Coronary artery (tissue), 2 donors: ENCODE data around the gene TRAPPC11.

Source experiments
- DNase-seq: peaks from one replicate; pipeline ENCODE4 v3.0.0-alpha.2; 2017; ENCODE audit warnings: low spot score
- H3K27ac ChIP-seq, 2 donors: fragments of 200-600 bp; sonication (generic); one replicate each; pipeline ENCODE4 v1.5.1; 2016 to 2019
- H3K4me3 ChIP-seq: fragments of 200-600 bp; sonication (generic); 2 replicates; pipeline ENCODE4 v1.5.1; 2016; ENCODE audit warnings: mild to moderate bottlenecking, moderate library complexity
- CTCF ChIP-seq: fragments of 200-600 bp; sonication (generic); IDR thresholded peaks from one replicate; pipeline ENCODE4 v1.5.1; 2019; ENCODE audit warnings: antibody characterized with exemption

The TRAPPC11 gene

GRCh38 chr4:183659872-183660242, 764 bp downstream of the TRAPPC11 start:
- H3K4me3 ChIP-seq: peak overlapping the region; percentile 78
- DNase-seq: no peak
- peak overlapping the region; percentile 86 to 96 for H3K27ac ChIP-seq
- no peak for TF ChIP-seq CTCF

GRCh38 chr4:183666088-183666487, 7.0 kb downstream of the TRAPPC11 start:
- TF ChIP-seq CTCF: no peak
- H3K27ac ChIP-seq: no peak overlapping the region
- no peak for DNase-seq
- H3K4me3 ChIP-seq: no peak overlapping the region

GRCh38 chr4:183670251-183670650, 11.2 kb downstream of the TRAPPC11 start:
- DNase-seq: no peak
- no peak overlapping the region for H3K27ac ChIP-seq
- TF ChIP-seq CTCF: no peak
- H3K4me3 ChIP-seq: no peak overlapping the region

- Histone ChIP-seq H3K27ac (no peak overlapping the region), H3K4me3 (no peak overlapping the region)
- no peak for TF ChIP-seq CTCF
- DNase-seq: no peak
Measured at GRCh38 chr4:183670960-183671555, 12.0 kb downstream of the TRAPPC11 start.

GRCh38 chr4:183674153-183674552, 15.1 kb downstream of the TRAPPC11 start:
- Histone ChIP-seq H3K27ac (no peak overlapping the region), H3K4me3 (no peak overlapping the region)
- TF ChIP-seq CTCF: no peak
- no peak for DNase-seq

GRCh38 chr4:183675625-183676024, 16.5 kb downstream of the TRAPPC11 start:
- Histone ChIP-seq H3K27ac (no peak overlapping the region), H3K4me3 (no peak overlapping the region)
- no peak for TF ChIP-seq CTCF
- DNase-seq: no peak

- no peak for TF ChIP-seq CTCF
- H3K27ac ChIP-seq: no peak overlapping the region
- no peak for DNase-seq
- H3K4me3 ChIP-seq: no peak overlapping the region
Measured at GRCh38 chr4:183681119-183681518, 22.0 kb downstream of the TRAPPC11 start.
